ENCODE results near the gene AATF. TPM values are rescaled to one million over a fixed set of nuclear protein-coding genes. Genes with fewer than 3 reads are reported as not detected.

The AATF gene
- polyA plus RNA-seq, 1 donor from 2014 or later: 12.7 TPM

- no peak overlapping the region for H3K4me2 ChIP-seq (ENCODE audit: low read length)
Measured at GRCh38 chr17:37017404-37017803, 68.7 kb downstream of the AATF start.

GRCh38 chr17:37019117-37019740 is 70.5 kb downstream of the AATF start:
- Histone ChIP-seq H3K36me3 (ENCODE audit: insufficient read depth, low read length) (no peaks in the 10 kb centered on the region), H3F3A (ENCODE audit: insufficient read depth, low read length, poor library complexity, severe bottlenecking) (no peaks in the 10 kb centered on the region), H3K27me3 (ENCODE audit: insufficient read depth, low read depth, low read length) (peaks cover 8% of the 10 kb centered on the region), H2AFZ (ENCODE audit: low read depth, low read length) (no peak overlapping the region), H3K9ac (ENCODE audit: low read length) (no peak overlapping the region), H4K20me1 (ENCODE audit: insufficient read depth) (no peaks in the 10 kb centered on the region), H3K4me3 (ENCODE audit: low read length) (no peak overlapping the region), H3K9me2 (ENCODE audit: insufficient read depth, low read length) (no peaks in the 10 kb centered on the region), H3K9me3 (ENCODE audit: low read length) (no peaks in the 10 kb centered on the region), H3K4me2 (ENCODE audit: low read length) (no peak overlapping the region), H3K79me2 (replicated peaks; ENCODE audit: insufficient read depth, low read length) (no peaks in the 10 kb centered on the region), H3K27ac (ENCODE audit: low read length) (no peak overlapping the region)
- TF ChIP-seq RAD21 (conservative IDR thresholded peaks at IDR 0.05) (no peak), TAF1 (IDR thresholded peaks at IDR 0.05; ENCODE audit: low read depth) (no peak), MXI1 (conservative IDR thresholded peaks at IDR 0.05; ENCODE audit: poor library complexity, severe bottlenecking) (no peak), EZH2 (IDR thresholded peaks at IDR 0.05; ENCODE audit: borderline replicate concordance, insufficient read depth, low read length, poor library complexity, severe bottlenecking) (no peak), REST (IDR thresholded peaks at IDR 0.05; ENCODE audit: borderline replicate concordance) (no peak)

More at GRCh38 chr17:37017404-37017803, 68.7 kb downstream of the AATF start:
- Histone ChIP-seq H3K79me2 (replicated peaks; ENCODE audit: insufficient read depth, low read length) (no peaks in the 10 kb centered on the region), H3K27me3 (ENCODE audit: insufficient read depth, low read depth, low read length) (peaks cover 8% of the 10 kb centered on the region), H3K9ac (ENCODE audit: low read length) (no peak overlapping the region), H3K9me3 (ENCODE audit: low read length) (no peaks in the 10 kb centered on the region), H3K4me3 (ENCODE audit: low read length) (no peak overlapping the region), H3K36me3 (ENCODE audit: insufficient read depth, low read length) (no peaks in the 10 kb centered on the region), H4K20me1 (ENCODE audit: insufficient read depth) (no peaks in the 10 kb centered on the region), H3K9me2 (ENCODE audit: insufficient read depth, low read length) (no peaks in the 10 kb centered on the region), H2AFZ (ENCODE audit: low read depth, low read length) (no peak overlapping the region), H3K27ac (ENCODE audit: low read length) (no peak overlapping the region), H3F3A (ENCODE audit: insufficient read depth, low read length, poor library complexity, severe bottlenecking) (no peaks in the 10 kb centered on the region)
- TF ChIP-seq POLR2AphosphoS5 (IDR thresholded peaks at IDR 0.05): no peak
- TF ChIP-seq TAF1 (IDR thresholded peaks at IDR 0.05; ENCODE audit: low read depth): no peak
- TF ChIP-seq MXI1 (conservative IDR thresholded peaks at IDR 0.05; ENCODE audit: poor library complexity, severe bottlenecking): no peak
- TF ChIP-seq SMC3 (conservative IDR thresholded peaks at IDR 0.05; ENCODE audit: poor library complexity): no peak
- no peak for TF ChIP-seq EZH2 (IDR thresholded peaks at IDR 0.05; ENCODE audit: borderline replicate concordance, insufficient read depth, low read length, poor library complexity, severe bottlenecking)
- TF ChIP-seq EP300 (conservative IDR thresholded peaks at IDR 0.05; ENCODE audit: poor library complexity, severe bottlenecking): no peak
- TF ChIP-seq CTCF (IDR thresholded peaks at IDR 0.05; ENCODE audit: poor library complexity, severe bottlenecking): no peak
- TF ChIP-seq REST (IDR thresholded peaks at IDR 0.05; ENCODE audit: borderline replicate concordance): no peak
- TF ChIP-seq RAD21 (conservative IDR thresholded peaks at IDR 0.05): no peak
